GM19467 (cell line): Measurements from ENCODE around the gene HAND2.

Experiments used
- ATAC-seq: cut with Tn5 transposase; IDR thresholded peaks from one replicate; pipeline ENCODE4 v1.9.1; 2021; ENCODE audit warnings: mild to moderate bottlenecking, moderate library complexity; ENCODE audit not compliant: unreplicated experiment

HAND2 gene

GRCh38 chr4:173536808-173537429 is 6.9 kb upstream of the HAND2 start:
- ATAC-seq = no peak

GRCh38 chr4:173535957-173536356 is 5.9 kb upstream of the HAND2 start:
- ATAC-seq = no peak

- no peak for ATAC-seq
These were observed 5.3 kb upstream of the HAND2 start for GRCh38 chr4:173535165-173535902.

- ATAC-seq = no peak
These were observed 4.4 kb upstream of the HAND2 start for GRCh38 chr4:173534434-173534833.

GRCh38 chr4:173532725-173533511 is 2.9 kb upstream of the HAND2 start:
- ATAC-seq = no peak

GRCh38 chr4:173531086-173531965 is 1.3 kb upstream of the HAND2 start:
- no peak for ATAC-seq

GRCh38 chr4:173530326-173531085 is 477 bp upstream of the HAND2 start:
- ATAC-seq = no peak

- no peak for ATAC-seq
These were observed 1.4 kb downstream of the HAND2 start for GRCh38 chr4:173528378-173529321.

GRCh38 chr4:173527103-173527891 is 2.7 kb downstream of the HAND2 start:
- no peak for ATAC-seq

GRCh38 chr4:173526724-173527102 is 3.3 kb downstream of the HAND2 start:
- ATAC-seq = no peak

GRCh38 chr4:173526027-173526482 is 4.0 kb downstream of the HAND2 start:
- no peak for ATAC-seq

- ATAC-seq = no peak
These were observed 4.7 kb downstream of the HAND2 start for GRCh38 chr4:173525118-173526011.

GRCh38 chr4:173524218-173525117 is 5.6 kb downstream of the HAND2 start:
- ATAC-seq = no peak

- ATAC-seq = no peak
These were observed 7.1 kb downstream of the HAND2 start for GRCh38 chr4:173522951-173523395.

GRCh38 chr4:173522160-173522950 is 7.7 kb downstream of the HAND2 start:
- ATAC-seq = no peak
